ENCODE data around the gene ITPR3. TPM values are rescaled to one million over a fixed set of nuclear protein-coding genes. Genes with fewer than 3 reads are reported as not detected.

Gene ITPR3
- total and polyA plus RNA-seq, 4 donors = 0.49 to 2.8 (median 0.71) TPM

GRCh38 chr6:33688451-33689147 lies 67.5 kb downstream of the ITPR3 start:
- no peak overlapping the region for H3K9ac ChIP-seq (ENCODE audit: low read depth in 1 of 2, low read length in 2 of 2)
- no peak for DNase-seq (ENCODE audit: low spot score)
- H3K36me3 ChIP-seq (ENCODE audit: control insufficient read depth in 4 of 4, insufficient read depth in 3 of 4, low read depth in 1 of 4, low read length in 3 of 4) = no peaks in the 10 kb centered on the region
- no peak overlapping the region for H3K27ac ChIP-seq (ENCODE audit: low read depth in 1 of 2, low read length in 2 of 2)
- H3K4me3 ChIP-seq (ENCODE audit: low read depth in 1 of 3, low read length in 3 of 3) = no peak overlapping the region
- no peak for TF ChIP-seq TAF1 (conservative IDR thresholded peaks at IDR 0.05)
- no peaks in the 10 kb centered on the region for H3K9me3 ChIP-seq (ENCODE audit: control insufficient read depth in 4 of 4, low read length in 3 of 4)
- no peaks in the 10 kb centered on the region for H3K4me1 ChIP-seq (ENCODE audit: control insufficient read depth in 4 of 4, insufficient read depth in 4 of 4, low read length in 3 of 4)
- H3K27me3 ChIP-seq (ENCODE audit: control insufficient read depth in 4 of 4, insufficient read depth in 4 of 4, low read length in 3 of 4) = no peaks in the 10 kb centered on the region
- 92% methylated on average over 25 of the region's 25 CpGs for WGBS

DNA sequence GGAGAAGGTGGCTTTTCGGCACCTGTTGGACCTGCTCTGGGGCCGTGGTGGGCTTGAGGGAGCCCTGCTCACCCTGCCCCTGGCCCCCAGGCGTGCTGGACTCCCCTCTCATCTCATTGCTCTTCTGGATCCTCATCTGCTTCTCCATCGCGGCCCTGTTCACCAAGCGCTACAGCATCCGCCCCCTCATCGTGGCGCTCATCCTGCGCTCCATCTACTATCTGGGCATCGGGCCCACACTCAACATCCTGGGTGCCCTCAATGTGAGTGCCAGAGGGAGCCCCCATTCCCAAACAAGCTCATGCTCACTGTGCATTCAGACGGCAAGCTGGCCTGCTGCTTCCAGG lies 68.0 kb downstream of the ITPR3 start:
- 86% methylated on average over 12 of the region's 12 CpGs for WGBS
- Histone ChIP-seq H3K36me3 (ENCODE audit: control insufficient read depth in 4 of 4, insufficient read depth in 3 of 4, low read depth in 1 of 4, low read length in 3 of 4) (no peaks in the 10 kb centered on the region), H3K9ac (ENCODE audit: low read depth in 1 of 2, low read length in 2 of 2) (no peak overlapping the region), H3K4me3 (ENCODE audit: low read depth in 1 of 3, low read length in 3 of 3) (no peak overlapping the region), H3K4me1 (ENCODE audit: control insufficient read depth in 4 of 4, insufficient read depth in 4 of 4, low read length in 3 of 4) (no peaks in the 10 kb centered on the region), H3K9me3 (ENCODE audit: control insufficient read depth in 4 of 4, low read length in 3 of 4) (no peaks in the 10 kb centered on the region), H3K27ac (ENCODE audit: low read depth in 1 of 2, low read length in 2 of 2) (no peak overlapping the region), H3K27me3 (ENCODE audit: control insufficient read depth in 4 of 4, insufficient read depth in 4 of 4, low read length in 3 of 4) (no peaks in the 10 kb centered on the region)
- TF ChIP-seq YY1 (IDR thresholded peaks at IDR 0.05) (no peak), JUND (IDR thresholded peaks at IDR 0.05) (no peak), NR2F2 (IDR thresholded peaks at IDR 0.05) (no peak), FOXA1 (IDR thresholded peaks at IDR 0.05) (no peak), SP1 (IDR thresholded peaks at IDR 0.05) (no peak)
- TF ChIP-seq, protein P1, sequence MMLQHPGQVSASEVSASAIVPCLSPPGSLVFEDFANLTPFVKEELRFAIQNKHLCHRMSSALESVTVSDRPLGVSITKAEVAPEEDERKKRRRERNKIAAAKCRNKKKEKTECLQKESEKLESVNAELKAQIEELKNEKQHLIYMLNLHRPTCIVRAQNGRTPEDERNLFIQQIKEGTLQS (IDR thresholded peaks at IDR 0.05) = no peak
- TF ChIP-seq, protein P2, sequence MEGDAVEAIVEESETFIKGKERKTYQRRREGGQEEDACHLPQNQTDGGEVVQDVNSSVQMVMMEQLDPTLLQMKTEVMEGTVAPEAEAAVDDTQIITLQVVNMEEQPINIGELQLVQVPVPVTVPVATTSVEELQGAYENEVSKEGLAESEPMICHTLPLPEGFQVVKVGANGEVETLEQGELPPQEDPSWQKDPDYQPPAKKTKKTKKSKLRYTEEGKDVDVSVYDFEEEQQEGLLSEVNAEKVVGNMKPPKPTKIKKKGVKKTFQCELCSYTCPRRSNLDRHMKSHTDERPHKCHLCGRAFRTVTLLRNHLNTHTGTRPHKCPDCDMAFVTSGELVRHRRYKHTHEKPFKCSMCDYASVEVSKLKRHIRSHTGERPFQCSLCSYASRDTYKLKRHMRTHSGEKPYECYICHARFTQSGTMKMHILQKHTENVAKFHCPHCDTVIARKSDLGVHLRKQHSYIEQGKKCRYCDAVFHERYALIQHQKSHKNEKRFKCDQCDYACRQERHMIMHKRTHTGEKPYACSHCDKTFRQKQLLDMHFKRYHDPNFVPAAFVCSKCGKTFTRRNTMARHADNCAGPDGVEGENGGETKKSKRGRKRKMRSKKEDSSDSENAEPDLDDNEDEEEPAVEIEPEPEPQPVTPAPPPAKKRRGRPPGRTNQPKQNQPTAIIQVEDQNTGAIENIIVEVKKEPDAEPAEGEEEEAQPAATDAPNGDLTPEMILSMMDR (IDR thresholded peaks at IDR 0.05; ENCODE audit: low read depth, low read length, missing input control) = no peak
- DNase-seq (ENCODE audit: low spot score) = no peak

GRCh38 chr6:33689879-33690278 lies 68.8 kb downstream of the ITPR3 start:
- WGBS = 92% methylated on average over 10 of the region's 10 CpGs
- H3K27ac ChIP-seq (ENCODE audit: low read depth in 1 of 2, low read length in 2 of 2) = no peak overlapping the region
- TF ChIP-seq SP1 (IDR thresholded peaks at IDR 0.05) (no peak), NR2F2 (IDR thresholded peaks at IDR 0.05) (no peak)
- TF ChIP-seq, protein P2 (IDR thresholded peaks at IDR 0.05; ENCODE audit: low read depth, low read length, missing input control) = no peak
- DNase-seq (ENCODE audit: low spot score) = no peak
- H3K36me3 ChIP-seq (ENCODE audit: control insufficient read depth in 4 of 4, insufficient read depth in 3 of 4, low read depth in 1 of 4, low read length in 3 of 4) = no peaks in the 10 kb centered on the region
- H3K4me3 ChIP-seq (ENCODE audit: low read depth in 1 of 3, low read length in 3 of 3) = no peak overlapping the region
- no peaks in the 10 kb centered on the region for H3K4me1 ChIP-seq (ENCODE audit: control insufficient read depth in 4 of 4, insufficient read depth in 4 of 4, low read length in 3 of 4)
- H3K9me3 ChIP-seq (ENCODE audit: control insufficient read depth in 4 of 4, low read length in 3 of 4) = no peaks in the 10 kb centered on the region
- H3K9ac ChIP-seq (ENCODE audit: low read depth in 1 of 2, low read length in 2 of 2) = no peak overlapping the region
- no peaks in the 10 kb centered on the region for H3K27me3 ChIP-seq (ENCODE audit: control insufficient read depth in 4 of 4, insufficient read depth in 4 of 4, low read length in 3 of 4)

GRCh38 chr6:33690766-33691165 lies 69.6 kb downstream of the ITPR3 start:
- H3K4me1 ChIP-seq (ENCODE audit: control insufficient read depth in 4 of 4, insufficient read depth in 4 of 4, low read length in 3 of 4) = no peaks in the 10 kb centered on the region
- WGBS = 90% methylated on average over 13 of the region's 13 CpGs
- TF ChIP-seq NR2F2 (IDR thresholded peaks at IDR 0.05) (no peak), RXRA (IDR thresholded peaks at IDR 0.05) (no peak), YY1 (IDR thresholded peaks at IDR 0.05) (no peak), HNF4G (IDR thresholded peaks at IDR 0.05) (no peak), JUND (IDR thresholded peaks at IDR 0.05) (no peak), FOXA1 (IDR thresholded peaks at IDR 0.05) (no peak), HNF4A (conservative IDR thresholded peaks at IDR 0.05) (no peak), EGR1 (IDR thresholded peaks at IDR 0.05; ENCODE audit: low read depth in 2 of 2) (no peak), RAD21 (IDR thresholded peaks at IDR 0.05) (no peak), SP1 (IDR thresholded peaks at IDR 0.05) (no peak)
- TF ChIP-seq, protein P3, sequence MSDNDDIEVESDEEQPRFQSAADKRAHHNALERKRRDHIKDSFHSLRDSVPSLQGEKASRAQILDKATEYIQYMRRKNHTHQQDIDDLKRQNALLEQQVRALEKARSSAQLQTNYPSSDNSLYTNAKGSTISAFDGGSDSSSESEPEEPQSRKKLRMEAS (IDR thresholded peaks at IDR 0.05) = no peak
- TF ChIP-seq, protein P2 (IDR thresholded peaks at IDR 0.05; ENCODE audit: low read depth, low read length, missing input control) = no peak
- TF ChIP-seq, protein P1 (IDR thresholded peaks at IDR 0.05) = no peak

More at GRCh38 chr6:33690766-33691165, 69.6 kb downstream of the ITPR3 start:
- Histone ChIP-seq H3K36me3 (ENCODE audit: control insufficient read depth in 4 of 4, insufficient read depth in 3 of 4, low read depth in 1 of 4, low read length in 3 of 4) (no peaks in the 10 kb centered on the region), H3K27ac (ENCODE audit: low read depth in 1 of 2, low read length in 2 of 2) (no peak overlapping the region), H3K9ac (ENCODE audit: low read depth in 1 of 2, low read length in 2 of 2) (no peak overlapping the region), H3K27me3 (ENCODE audit: control insufficient read depth in 4 of 4, insufficient read depth in 4 of 4, low read length in 3 of 4) (no peaks in the 10 kb centered on the region), H3K9me3 (ENCODE audit: control insufficient read depth in 4 of 4, low read length in 3 of 4) (no peaks in the 10 kb centered on the region), H3K4me3 (ENCODE audit: low read depth in 1 of 3, low read length in 3 of 3) (no peak overlapping the region)
- DNase-seq (ENCODE audit: low spot score) = no peak
